WI38 (cell line): ENCODE results near the gene ZNF771.
"Not testable (repeated sequence)": the region's sequence is repeated elsewhere in the genome, so short reads cannot be mapped to it uniquely, and the experiment has no call there.

Source experiments
- H3K4me3 ChIP-seq: 2 replicates; pipeline ENCODE4 v1.5.1; 2011; ENCODE audit warnings: low read depth, mild to moderate bottlenecking, control low read depth, low read length
- TF ChIP-seq, protein P1 (sequence below): IDR thresholded peaks from 2 replicates; pipeline ENCODE4 v1.5.1; 2012; ENCODE audit warnings: low read depth, mild to moderate bottlenecking, control low read depth, low read length

Gene ZNF771

GRCh38 chr16:30395992-30396585, 11.3 kb upstream of the ZNF771 start:
- TF ChIP-seq, protein P1, sequence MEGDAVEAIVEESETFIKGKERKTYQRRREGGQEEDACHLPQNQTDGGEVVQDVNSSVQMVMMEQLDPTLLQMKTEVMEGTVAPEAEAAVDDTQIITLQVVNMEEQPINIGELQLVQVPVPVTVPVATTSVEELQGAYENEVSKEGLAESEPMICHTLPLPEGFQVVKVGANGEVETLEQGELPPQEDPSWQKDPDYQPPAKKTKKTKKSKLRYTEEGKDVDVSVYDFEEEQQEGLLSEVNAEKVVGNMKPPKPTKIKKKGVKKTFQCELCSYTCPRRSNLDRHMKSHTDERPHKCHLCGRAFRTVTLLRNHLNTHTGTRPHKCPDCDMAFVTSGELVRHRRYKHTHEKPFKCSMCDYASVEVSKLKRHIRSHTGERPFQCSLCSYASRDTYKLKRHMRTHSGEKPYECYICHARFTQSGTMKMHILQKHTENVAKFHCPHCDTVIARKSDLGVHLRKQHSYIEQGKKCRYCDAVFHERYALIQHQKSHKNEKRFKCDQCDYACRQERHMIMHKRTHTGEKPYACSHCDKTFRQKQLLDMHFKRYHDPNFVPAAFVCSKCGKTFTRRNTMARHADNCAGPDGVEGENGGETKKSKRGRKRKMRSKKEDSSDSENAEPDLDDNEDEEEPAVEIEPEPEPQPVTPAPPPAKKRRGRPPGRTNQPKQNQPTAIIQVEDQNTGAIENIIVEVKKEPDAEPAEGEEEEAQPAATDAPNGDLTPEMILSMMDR = no peak
- H3K4me3 ChIP-seq = peak overlapping the region; percentile 83

- H3K4me3 ChIP-seq = not testable (repeated sequence)
Observed at GRCh38 chr16:30396627-30397026, 10.8 kb upstream of the ZNF771 start.

DNA sequence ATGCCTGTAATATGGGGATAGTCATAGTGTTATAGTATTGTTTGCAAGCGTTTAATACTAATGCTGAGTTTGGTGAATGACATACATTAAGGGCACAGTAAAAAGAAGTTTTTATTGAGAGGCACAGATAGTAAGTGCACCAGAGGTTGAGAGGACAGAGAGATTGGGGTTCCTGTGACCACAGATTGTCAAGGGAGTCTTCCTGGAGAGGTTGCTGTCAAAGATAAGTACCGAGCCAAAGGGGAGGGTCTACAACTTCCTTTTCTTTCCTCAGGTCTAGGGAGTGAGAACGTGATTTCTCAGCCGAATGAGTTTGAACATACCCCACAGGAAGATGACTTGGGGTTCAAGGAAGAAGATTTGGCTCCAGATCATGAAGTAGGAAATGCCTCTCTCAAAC, 10.3 kb upstream of the ZNF771 start:
- TF ChIP-seq, protein P1 = no peak
- no peak overlapping the region for H3K4me3 ChIP-seq

DNA sequence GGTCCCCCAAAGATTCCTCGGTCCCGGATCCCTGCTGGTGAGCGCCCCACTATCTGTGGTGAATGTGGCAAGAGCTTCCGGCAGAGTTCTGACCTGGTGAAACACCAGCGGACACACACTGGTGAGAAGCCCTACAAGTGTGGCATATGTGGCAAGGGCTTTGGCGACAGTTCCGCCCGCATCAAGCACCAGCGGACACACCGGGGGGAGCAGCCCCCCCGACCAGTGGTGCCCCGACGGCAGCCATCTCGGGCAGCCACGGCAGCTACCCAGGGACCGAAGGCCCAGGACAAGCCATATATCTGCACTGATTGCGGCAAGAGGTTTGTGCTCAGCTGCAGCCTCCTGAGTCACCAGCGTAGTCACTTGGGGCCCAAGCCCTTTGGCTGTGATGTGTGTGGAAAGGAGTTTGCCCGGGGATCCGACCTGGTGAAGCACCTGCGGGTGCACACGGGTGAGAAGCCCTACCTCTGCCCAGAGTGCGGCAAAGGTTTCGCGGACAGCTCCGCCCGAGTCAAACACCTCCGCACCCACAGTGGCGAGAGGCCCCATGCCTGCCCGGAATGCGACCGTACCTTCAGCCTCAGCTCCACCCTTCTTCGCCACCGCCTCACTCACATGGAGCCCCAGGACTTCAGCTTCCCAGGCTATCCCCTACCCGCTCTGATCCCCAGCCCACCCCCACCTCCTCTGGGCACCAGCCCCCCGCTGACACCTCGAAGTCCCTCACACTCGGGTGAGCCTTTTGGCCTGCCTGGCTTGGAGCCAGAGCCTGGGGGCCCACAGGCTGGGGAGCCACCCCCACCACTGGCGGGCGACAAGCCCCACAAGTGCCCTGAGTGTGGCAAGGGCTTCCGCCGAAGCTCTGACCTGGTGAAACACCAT, 9.4 kb upstream of the ZNF771 start:
- TF ChIP-seq, protein P1 = no peak
- H3K4me3 ChIP-seq = no peak overlapping the region

DNA sequence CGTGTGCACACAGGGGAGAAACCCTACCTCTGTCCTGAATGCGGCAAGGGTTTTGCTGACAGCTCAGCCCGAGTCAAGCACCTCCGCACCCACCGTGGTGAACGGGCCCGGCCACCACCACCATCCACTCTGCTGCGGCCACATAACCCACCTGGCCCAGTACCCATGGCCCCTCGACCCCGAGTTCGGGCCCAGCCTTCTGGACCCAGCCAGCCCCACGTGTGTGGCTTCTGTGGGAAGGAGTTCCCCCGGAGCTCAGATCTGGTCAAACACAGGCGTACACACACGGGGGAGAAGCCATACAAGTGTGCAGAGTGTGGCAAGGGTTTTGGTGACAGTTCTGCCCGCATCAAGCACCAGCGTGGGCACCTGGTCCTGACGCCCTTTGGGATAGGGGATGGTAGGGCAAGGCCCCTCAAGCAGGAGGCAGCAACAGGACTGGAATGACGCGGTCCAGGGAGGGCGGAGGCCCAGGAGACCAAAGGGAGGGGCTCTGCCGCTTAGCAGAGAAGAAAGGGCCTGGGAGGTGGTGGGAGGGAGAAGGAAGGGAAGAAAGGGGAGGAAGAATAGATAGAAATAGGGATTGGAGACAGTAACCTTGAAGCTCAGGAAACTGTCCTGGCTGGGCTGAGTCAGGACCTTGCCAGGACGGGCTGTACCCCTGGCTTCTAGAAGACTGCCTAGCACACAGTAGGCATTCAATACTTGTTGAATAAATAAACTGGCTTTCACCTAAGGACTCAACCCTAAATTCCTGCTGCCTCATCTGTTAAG, 8.6 kb upstream of the ZNF771 start:
- TF ChIP-seq, protein P1 = no peak
- H3K4me3 ChIP-seq = no peak overlapping the region

GRCh38 chr16:30399435-30400186, 7.8 kb upstream of the ZNF771 start:
- H3K4me3 ChIP-seq = peak overlapping the region; percentile 67
- TF ChIP-seq, protein P1 = no peak

DNA sequence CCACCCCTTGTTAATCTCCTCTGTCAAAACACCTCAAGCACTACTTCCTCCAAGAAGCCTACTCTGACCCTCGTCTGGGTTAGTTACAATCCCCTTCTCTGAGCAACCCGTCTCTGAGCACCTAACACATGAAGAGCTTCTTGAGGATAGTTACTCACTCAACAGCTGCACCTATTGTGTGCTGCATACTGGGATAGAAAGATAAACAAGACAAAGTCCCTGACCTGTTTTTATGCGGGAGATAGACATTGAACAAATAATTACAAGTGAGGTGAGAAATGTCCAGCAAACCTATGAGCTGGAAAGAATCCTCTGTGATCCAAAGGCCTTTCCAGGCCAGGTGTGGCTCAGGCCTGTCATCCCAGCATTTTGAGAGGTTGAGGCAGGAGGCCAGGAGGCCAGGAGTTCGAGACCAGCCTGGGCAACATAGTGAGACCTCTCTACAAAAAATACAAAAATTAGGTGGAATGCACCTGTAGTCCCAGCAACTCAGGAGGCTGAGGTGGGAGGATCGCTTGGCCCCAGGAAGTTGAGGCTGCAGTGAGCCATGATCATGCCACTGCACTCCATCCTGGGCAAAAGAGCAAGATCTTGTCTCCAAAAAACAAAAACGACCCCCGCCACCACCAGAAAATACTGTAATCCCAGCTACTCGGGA, 5.5 kb upstream of the ZNF771 start:
- no peak overlapping the region for H3K4me3 ChIP-seq
- TF ChIP-seq, protein P1 = no peak
